Right ventricle myocardium superior (tissue), 1 donor: ENCODE results near the gene DGKI. TPM values are rescaled to one million over a fixed set of nuclear protein-coding genes. Genes with fewer than 3 reads are reported as not detected.

Experiments used
- ATAC-seq: fragments of 200-7000 bp; cut with Tn5 transposase; one replicate; pipeline ENCODE4 v1.9.1; 2020; ENCODE audit warnings: mild to moderate bottlenecking; ENCODE audit not compliant: poor library complexity
- DNase-seq: peaks from one replicate; pipeline ENCODE4 v3.0.0-alpha.2; 2020
- intact Hi-C: fragments of 100-400 bp; cut with DNase I; formaldehyde crosslinking; loops from one replicate; pipeline ENCODE4 v1.11.2; 2022
- total RNA-seq: library from RNA; stranded (reverse); fragmentation: NEBNext Ultra II Directional; extraction: Animal tissue kit (Norgen Biotek cat#: 25700); gene quantifications from one replicate; pipeline ENCODE4 v1.2.1, GENCODE V29; 2021
- donor health status: DM: no; HTN: yes; CAD: no; lungs with severe emphysema.

DGKI gene
- total RNA-seq, 1 donor from 2014 or later: 1.4 TPM

DNA sequence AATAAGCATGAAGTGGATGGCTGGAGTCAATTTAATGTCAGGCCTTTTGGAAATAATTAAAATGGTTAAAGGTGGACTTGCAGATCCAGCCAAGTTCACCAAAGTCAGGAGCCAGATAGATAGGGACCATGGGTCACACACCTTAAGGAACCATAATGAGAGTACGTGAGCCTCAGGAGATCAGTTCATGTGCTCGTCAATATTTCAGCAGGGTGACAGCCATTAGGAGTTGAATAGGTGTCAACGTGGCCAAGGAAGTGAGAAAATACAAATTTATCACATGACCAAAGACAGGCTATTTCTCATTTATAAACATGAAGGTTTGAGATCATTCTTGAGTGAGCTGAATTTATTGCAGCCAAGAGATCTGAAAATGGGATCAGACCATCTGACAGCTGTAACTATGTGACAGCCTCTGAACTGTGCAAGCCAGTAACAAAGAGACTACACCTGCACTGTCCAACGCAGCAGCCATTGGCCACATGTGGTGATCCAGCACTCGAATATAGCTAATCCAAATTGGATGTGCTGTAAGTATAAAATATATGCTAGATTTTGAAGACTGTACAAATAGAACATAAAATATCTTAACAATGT is 253.6 kb downstream of the DGKI start:
- ATAC-seq (no peak), DNase-seq (no peak)
- intact Hi-C loops: no loop called here

DNA sequence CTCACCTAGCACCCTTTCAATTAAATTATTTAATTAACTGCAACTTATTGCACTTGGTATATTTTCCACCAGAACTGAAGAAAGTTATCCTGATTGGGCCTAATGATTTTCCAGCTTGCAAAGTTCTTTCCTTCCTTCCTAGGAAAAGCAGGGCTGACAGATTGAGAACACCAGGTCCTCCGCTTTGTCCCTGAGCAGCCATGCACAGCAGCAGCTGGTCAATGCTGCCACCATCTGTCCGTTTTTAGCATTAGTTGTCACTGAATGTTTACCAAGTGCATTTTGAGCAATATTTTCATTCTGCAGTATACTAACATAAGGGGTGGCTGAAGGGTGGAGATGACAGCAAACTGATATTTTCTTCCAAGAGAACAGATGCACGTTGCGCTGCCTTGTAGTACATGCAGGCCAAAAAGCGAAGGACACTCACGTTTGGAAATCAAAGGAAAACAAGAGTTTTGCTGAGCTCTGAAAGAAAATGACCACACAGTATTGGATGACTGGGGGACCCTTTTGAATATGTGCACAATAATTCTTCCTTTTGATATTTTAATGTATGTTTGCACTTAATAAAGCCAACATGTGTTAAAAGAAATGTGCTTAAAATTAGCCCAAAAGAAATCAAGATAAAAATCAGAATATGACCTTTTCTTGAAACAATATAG is 254.4 kb downstream of the DGKI start:
- DNase-seq: peak; percentile 56
- intact Hi-C loops: no loop called here
- ATAC-seq: peak; percentile 95

- peak; percentile 65 for ATAC-seq
- intact Hi-C loops: no loop called here
- no peak for DNase-seq
Measured at GRCh38 chr7:137591421-137591837, 255.3 kb downstream of the DGKI start.

- intact Hi-C loops: no loop called here
- DNase-seq: no peak
Measured at GRCh38 chr7:137590756-137591305, 255.9 kb downstream of the DGKI start.

DNA sequence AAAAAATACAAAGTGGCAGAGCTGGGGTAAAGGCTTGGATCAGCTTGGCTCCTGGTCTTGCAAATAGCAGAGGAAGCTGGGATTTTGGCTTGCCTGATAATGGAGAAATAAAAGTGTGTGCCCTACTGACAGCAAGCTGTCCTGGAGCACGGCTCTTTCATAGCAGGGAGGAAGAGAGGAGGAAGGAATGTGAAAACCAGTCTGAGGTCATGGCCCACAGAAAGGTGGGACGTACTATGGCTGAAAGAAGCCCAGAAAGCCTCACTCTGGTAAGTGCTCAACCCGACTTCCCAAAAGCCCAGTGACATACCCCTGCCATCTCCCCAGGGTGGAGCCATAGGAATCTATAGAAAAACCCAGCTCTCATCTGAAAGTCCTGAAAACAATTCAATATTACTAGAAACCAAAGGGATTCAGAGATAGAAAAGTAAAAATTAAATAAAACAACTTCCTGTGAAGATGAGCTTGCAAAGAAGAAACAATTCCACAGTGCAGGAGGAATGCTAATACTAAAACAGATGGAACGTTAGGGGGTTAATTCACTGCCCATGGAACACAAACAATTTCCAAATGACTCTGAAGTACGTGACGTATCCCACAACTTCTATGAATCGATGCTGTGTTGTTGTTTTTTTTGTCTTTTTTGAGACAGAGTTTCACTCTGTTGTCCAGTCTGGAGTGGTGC is 256.6 kb downstream of the DGKI start:
- no peak for DNase-seq
- no peak for ATAC-seq
- intact Hi-C loops: no loop called here

More at GRCh38 chr7:137590756-137591305, 255.9 kb downstream of the DGKI start:
- no peak for ATAC-seq

DNA sequence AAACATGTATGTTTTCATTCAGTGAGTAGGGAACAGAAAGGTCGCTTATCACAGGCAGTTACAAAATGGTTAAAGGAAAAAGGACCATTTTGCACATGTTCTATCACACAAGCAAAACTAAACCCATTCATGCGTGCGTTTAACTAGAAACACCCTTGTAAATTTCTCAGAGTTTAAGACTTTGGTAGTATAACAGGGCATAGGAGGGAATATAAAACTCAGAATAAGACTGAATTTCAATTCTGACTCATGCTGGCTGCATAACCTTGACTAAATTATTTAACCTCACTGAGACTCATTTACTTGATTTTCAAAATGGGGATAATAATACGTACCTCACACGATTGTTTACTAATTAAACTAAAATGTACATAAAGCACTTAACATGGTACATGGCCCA is 259.4 kb downstream of the DGKI start:
- intact Hi-C loops: loop anchor here (10.0 kb wide), 1 partner anchor 423 kb away; no protein-coding TSS in a partner anchor
- ATAC-seq (no peak), DNase-seq (no peak)

DNA sequence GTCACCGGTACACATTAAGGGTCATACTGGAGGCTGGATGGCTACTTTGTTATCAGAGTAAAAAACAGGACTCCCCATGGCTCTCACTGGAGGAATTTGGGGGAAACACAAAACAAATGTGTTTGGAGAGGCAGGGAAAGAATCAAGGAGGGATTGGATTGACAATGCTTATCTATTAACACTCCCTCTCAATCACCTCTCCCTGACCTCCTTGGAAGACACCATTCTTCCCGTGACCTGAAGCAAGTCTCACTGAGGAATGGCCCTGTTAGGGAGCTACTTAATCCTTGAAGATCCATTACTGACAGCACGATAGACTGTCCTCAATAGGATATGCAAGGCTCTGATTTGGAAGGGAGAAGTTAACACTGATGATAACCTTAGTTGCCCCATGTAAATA is 261.2 kb downstream of the DGKI start:
- intact Hi-C loops: loop anchor here (10.0 kb wide), 1 partner anchor 421 kb away; no protein-coding TSS in a partner anchor
- ATAC-seq (no peak), DNase-seq (no peak)

GRCh38 chr7:137583172-137583571 is 263.6 kb downstream of the DGKI start:
- intact Hi-C loops: loop anchor here (10.0 kb wide), 1 partner anchor 418 kb away; no protein-coding TSS in a partner anchor
- no peak for ATAC-seq

GRCh38 chr7:137579913-137580640 is 266.7 kb downstream of the DGKI start:
- intact Hi-C loops: loop anchor here (10.0 kb wide), 1 partner anchor 415 kb away; no protein-coding TSS in a partner anchor
- ATAC-seq (no peak), DNase-seq (no peak)

More at GRCh38 chr7:137583172-137583571, 263.6 kb downstream of the DGKI start:
- no peak for DNase-seq

DNA sequence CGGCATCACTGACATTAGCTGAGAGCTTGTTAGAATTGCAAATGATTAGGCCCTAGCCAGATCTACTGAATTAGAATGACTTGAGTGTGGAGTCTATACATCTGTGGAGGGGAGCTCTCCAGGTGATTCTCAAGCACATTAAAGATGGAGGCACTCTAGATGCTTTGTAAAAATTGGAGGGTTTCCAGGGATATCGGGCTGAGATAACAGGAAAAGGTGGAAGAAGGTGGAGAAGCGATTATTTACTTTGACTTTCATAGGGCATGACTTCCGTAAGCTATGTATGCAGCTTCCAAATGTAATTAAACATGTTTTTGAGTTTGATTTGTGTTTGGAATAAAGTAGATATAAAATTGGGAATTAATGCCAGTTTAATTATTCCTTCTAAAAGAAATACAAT is 268.2 kb downstream of the DGKI start:
- intact Hi-C loops: no loop called here
- DNase-seq: no peak
- no peak for ATAC-seq

- DNase-seq (no peak), ATAC-seq (no peak)
- intact Hi-C loops: no loop called here
Measured at GRCh38 chr7:137577184-137577583, 269.6 kb downstream of the DGKI start.

- intact Hi-C loops: no loop called here
- ATAC-seq (no peak), DNase-seq (no peak)
Measured at GRCh38 chr7:137576481-137576880, 270.3 kb downstream of the DGKI start.

DNA sequence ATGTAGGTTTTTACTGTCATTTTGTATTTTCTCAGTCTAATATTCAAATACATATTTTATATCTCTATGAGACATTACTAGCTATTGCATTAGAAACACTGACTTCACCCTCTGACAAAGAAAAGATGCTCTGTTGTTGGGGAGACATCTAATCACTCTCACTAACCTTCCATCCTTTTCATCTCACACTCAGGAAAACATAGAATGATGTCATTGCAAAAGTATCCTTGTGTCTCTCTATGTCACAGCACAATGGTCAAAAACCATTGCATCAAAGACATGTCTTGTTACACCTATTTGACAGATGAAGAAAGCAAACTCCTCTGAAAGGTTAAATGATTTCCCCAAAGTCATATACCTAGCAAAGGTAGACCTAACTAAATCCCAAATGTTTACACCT is 272.0 kb downstream of the DGKI start:
- ATAC-seq (no peak), DNase-seq (no peak)
- intact Hi-C loops: no loop called here

DNA sequence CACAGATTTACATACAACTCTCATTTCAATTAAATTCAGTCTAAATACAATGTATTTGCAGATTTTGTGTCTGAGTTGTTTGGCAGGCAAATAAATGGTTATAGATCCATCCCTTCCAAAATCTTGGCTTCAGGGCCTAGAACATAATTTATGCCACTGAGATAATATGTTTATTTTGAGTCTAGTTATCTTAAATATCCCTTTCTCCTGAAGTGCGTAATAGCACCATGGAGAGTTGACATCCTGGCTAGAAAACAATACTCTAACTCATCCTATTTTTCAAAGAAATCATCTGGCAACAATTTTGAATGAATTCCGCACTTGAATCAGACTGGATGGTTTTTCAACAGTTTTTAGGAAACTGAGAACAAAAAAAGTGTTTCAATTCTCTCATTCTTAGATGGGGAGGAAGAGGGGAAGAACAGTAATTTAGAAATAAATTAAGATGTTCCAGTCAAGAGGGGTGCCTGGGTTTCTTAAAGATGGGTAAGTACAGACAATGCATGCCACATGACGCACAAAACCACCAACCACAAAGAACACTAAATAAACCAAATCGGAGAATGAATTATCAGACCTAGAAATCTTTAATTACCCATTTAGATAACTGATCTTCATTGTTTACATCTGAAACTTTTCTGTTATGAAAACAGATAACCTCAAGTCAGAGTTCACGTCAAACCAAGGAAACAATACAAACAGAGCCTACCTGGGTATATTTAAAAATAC is 274.6 kb downstream of the DGKI start:
- DNase-seq: no peak
- intact Hi-C loops: no loop called here
- ATAC-seq: no peak

DNA sequence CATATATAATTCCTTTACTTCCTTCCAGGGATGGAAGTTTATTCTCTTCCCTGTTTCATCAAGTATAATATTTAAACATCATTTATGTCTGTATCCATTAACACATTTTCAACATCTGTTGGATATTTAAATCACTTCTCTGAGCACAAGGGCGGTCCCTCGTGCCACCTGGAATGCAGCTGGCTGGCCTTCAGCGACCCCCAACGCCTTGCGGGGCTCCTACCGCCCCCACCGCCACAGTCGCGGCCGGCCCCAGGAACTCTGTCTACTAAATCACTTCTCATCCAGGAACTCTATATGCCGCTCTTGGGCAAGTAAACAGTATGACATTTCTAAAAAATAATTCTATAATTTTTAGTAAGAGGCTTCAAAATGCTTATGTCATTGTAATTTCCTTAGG is 282.1 kb downstream of the DGKI start:
- intact Hi-C loops: no loop called here
- ATAC-seq (no peak), DNase-seq (no peak)

DNA sequence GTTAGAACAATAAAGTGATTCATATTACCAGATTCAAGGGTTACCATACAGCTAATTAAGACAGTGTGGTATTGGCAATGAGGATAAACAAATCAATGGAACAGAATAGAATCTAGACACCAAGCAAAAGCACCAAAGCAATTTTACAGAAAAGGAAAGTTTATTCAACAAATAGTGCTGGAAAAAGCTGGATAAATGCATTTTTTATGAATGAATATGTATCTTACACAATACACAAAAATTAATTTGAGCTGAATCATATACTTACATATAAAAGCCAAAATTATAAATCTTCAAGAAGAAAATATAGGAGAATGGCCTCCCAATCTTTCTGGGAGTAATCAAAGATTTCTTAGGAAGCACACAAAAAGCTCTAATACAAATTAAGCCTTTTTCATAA is 282.8 kb downstream of the DGKI start:
- DNase-seq (no peak), ATAC-seq (no peak)
- intact Hi-C loops: no loop called here

- no peak for ATAC-seq
- intact Hi-C loops: no loop called here
- DNase-seq: no peak
Measured at GRCh38 chr7:137547485-137547884, 299.3 kb downstream of the DGKI start.

DNA sequence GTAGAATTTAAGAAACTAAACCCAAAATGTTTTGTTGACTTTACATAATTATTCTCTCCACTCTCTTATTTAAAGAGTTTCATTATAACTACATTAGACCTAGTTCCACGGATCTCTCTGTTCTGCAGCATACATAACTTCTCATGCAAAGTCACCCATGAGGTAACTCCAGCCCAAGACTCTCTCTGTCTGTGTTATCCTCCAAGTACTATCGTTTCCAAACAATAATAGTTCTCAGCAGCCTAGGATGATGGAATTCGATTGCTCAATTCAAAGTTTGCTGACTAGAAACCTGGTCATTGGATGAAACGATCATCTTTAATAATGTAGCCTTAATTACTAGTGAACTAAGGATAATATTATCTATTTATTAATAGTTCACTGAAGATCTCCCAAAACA is 300.1 kb downstream of the DGKI start:
- ATAC-seq (no peak), DNase-seq (no peak)
- intact Hi-C loops: no loop called here
